NCI-H146 treated with DMSO at 0.1 percent for 48 hours (cell line): ENCODE results near the gene AKAP13.
"Not testable (repeated sequence)": the region's sequence is repeated elsewhere in the genome, so short reads cannot be mapped to it uniquely, and the experiment has no call there.

ENCODE experiments used
- DNase-seq: peaks from one replicate; lab custom pipeline; 2025; ENCODE audit not compliant: unreplicated experiment; lab: John Stamatoyannopoulos, UW

Gene AKAP13

GRCh38 chr15:85470563-85471271 is 90.3 kb downstream of the AKAP13 start:
- DNase-seq = no peak

GRCh38 chr15:85472349-85472748 is 91.9 kb downstream of the AKAP13 start:
- DNase-seq = no peak

GRCh38 chr15:85473455-85473854 is 93.1 kb downstream of the AKAP13 start:
- DNase-seq = no peak

DNA sequence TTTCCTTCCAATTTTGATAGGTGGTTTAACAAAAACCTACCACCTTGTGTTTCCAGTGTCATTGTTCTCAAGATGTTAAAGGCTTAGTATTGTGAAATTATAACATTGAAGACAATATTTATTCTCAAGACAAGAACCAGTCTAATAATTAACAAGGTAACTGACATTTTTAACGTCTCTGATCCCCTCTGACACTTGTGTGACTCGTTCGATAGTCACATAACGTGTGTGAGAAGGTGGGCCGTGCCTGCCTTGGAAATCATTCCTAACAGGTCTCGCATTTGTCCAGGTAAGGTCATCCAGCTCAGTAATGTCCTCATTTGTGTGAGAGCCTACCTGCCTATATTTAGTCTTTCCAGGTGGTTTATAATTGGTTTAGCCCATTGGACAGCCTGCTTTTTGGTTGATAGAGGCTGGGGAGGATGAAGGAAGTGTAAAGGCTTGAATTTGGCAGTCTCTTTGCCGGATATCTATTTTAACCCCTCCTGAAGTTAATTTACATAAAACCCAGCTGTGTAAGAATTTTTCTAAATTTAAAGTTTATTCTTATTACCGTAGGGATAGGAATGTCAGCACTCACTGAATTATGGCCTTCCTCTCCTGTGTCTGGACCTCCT is 94.4 kb downstream of the AKAP13 start:
- no peak for DNase-seq

DNA sequence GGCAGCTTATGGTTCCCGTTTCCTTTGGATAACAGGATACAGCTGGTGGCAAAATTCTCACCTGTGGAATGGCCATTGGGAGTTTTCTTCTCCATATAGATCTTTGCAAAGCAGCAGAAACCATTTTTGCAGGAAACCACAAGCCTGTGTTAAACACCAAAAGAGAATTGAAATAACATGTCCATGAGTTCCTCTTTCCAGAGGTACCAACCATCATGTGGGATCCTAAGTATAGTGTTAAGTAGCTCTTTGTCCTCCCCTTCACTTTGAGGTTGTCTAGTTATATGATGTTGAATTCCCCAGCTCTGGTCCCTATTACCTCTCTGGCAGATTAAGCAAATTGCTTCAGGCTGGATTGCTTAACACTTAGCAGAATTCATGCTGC is 94.9 kb downstream of the AKAP13 start:
- DNase-seq = no peak

DNA sequence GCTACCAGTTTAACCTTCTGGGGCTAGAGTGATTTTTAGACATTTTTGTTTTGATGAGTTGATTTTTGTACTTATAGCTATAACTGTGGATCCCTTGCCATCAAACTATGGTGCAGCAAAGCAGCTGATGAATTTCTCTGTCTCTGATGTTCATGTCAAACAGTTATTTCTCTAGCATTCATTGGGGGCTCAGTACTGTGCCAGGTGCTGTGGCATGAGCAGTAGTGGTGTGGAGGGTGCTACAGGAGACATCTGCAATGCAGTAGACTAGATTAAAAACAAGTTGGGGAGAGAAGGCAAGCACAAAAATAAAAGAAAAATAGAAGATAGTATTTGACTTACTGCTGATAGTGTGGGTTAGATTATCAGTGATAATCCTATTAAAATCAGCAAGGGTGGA is 95.3 kb downstream of the AKAP13 start:
- no peak for DNase-seq

- no peak for DNase-seq
Measured at GRCh38 chr15:85477061-85477460, 96.7 kb downstream of the AKAP13 start.

DNA sequence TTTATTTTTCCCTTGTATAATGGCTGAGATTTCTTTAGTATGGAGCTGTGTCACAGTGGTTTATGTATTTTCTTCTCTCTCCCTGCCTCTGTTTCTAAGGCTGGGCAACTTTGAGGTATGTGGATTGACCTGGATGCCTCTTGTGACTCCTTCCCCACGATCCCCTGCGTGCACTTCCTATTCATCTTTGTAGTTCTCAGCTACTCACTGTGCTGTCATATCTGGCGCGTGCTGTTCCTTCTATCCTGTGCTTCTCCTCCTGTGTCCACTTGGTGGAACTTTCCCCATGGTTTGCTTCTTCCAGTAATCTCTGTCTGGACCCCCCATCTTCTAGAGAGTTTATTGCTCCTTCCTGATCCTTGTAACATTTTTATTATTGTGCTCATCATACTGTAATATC is 97.3 kb downstream of the AKAP13 start:
- DNase-seq = no peak

GRCh38 chr15:85479071-85479647 is 98.8 kb downstream of the AKAP13 start:
- peak; percentile 54 for DNase-seq

- DNase-seq = no peak
Measured at GRCh38 chr15:85480923-85481322, 100.5 kb downstream of the AKAP13 start.

DNA sequence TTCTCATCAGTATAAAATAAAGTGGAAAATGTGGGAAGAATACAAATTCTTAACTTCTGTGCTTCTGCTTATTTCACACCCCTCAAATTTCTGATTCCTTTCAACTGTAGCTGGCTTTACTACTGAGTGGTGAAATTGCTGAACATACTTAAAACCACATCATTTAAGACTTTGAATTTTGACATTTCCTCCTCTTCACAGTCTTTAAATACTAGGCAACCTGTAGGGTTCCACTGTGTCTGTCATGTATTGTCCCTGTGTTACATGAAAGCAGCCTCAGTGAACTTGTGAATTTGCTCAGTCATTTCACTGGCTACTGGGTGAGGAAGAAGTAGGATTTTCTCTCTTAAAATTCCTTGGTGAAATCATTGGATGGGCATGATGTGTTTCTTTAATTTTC is 101.1 kb downstream of the AKAP13 start:
- DNase-seq = not testable (repeated sequence)

GRCh38 chr15:85482894-85483293 is 102.5 kb downstream of the AKAP13 start:
- DNase-seq = no peak

DNA sequence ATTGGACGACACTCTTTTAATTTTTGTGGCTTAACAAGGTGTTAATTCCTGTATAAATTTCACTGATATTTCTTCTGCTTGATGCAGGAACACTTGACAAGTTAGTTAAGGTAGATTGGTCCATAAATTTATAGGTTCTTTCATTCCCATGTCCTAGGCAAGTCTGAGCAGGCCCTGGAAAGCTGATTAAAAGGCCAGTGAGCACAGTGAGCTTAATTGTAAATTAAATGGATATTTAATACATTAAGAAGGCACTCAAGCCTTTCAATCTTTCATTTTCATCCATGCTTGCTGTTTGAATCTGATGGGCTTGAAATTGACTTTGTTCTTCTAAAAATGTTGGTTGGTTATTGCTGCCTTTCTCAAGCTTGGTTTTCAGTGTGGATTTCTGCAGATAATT is 103.6 kb downstream of the AKAP13 start:
- DNase-seq = not testable (repeated sequence)

GRCh38 chr15:85484923-85485322 is 104.5 kb downstream of the AKAP13 start:
- DNase-seq = not testable (repeated sequence)

DNA sequence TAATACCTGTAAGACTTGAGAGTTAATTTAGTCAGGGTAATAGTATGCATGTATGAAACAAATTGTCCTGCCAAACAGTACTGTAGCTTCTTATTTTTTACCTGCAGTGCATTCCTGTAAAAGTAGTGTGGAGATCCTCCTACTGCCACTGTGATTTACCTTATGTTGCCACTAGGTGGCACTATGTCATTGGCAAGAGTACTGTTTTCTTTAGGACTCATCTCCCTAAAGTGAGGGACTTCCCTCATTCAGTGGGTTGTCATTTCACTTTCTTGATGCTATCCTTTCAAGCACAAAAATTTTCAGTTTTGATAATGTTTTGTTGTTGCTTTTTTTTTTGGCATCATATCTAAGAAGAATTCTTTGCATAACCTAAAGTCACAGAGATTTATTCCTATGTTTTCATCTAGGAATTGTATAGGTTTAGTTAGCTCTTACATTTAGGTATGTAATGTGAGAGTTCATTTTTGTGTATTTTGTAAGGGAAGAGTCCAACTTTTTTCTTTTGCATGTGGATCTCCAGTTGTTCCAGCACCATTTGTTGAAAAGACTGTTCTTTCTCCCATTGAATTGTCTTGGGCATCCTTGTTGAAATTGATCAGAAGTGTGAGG is 105.7 kb downstream of the AKAP13 start:
- peak; percentile 43 for DNase-seq

DNA sequence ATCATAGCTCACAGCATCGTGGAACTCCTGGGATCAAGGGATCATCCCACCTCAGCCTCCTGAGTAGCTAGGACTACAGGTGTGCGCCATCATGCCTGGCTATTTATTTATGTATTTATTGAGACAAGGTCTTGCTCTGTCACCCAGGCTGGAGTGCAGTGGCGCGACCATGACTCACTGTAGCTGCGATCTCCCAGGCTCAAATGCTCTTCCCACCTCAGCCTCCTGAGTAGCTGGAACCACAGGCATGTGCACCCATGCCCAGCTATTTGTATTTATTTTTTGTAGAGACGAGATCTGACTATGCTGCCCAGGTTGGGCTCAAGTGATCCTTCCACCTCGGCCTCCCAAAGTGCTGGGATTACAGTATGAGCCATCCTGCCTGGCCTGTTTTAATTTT is 107.4 kb downstream of the AKAP13 start:
- DNase-seq = not testable (repeated sequence)

GRCh38 chr15:85488997-85489396 is 108.6 kb downstream of the AKAP13 start:
- DNase-seq = no peak

DNA sequence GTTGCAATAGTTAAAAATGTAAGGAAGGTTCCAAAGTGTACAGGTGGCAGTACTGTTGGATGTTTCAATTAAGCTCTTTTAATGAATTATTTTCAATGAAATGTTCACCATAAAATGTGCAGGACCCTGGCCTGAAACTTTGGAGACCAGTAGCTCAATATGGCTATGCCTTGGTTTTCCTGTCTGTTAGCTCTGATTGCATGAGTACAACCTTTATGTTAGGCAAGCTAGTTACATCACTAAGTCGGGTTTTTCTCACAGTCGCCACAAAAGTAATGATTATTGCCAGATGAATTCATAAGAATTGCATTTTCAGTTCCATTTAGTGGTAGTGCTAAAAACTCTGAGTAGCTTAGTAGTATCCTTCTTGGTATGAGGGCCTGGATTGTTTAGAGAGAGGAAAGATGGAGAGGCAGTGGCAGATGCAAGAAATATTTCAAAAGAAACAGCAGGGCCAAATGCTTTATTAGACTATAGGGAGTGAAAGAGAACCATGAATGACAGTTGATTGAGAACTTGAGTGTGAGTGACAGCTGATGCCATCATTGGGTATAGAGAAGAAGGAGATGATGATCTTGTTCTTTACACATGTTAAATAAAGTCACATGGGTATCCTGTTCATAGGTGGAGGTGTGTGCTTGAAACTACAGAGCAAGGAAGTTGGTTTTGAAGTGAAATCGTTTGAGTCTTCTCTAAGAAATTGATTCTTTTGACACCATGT is 109.5 kb downstream of the AKAP13 start:
- DNase-seq = no peak

- DNase-seq = no peak
Measured at GRCh38 chr15:85490856-85491255, 110.5 kb downstream of the AKAP13 start.

GRCh38 chr15:85491691-85492090 is 111.3 kb downstream of the AKAP13 start:
- no peak for DNase-seq

GRCh38 chr15:85492406-85492805 is 112.0 kb downstream of the AKAP13 start:
- DNase-seq = no peak
